ENCODE measurements around the gene MSI2.

Gene MSI2

GRCh38 chr17:57395721-57396321 lies 139.5 kb downstream of the MSI2 start:
- DNase-seq (ENCODE audit: low spot score), result no peak

DNA sequence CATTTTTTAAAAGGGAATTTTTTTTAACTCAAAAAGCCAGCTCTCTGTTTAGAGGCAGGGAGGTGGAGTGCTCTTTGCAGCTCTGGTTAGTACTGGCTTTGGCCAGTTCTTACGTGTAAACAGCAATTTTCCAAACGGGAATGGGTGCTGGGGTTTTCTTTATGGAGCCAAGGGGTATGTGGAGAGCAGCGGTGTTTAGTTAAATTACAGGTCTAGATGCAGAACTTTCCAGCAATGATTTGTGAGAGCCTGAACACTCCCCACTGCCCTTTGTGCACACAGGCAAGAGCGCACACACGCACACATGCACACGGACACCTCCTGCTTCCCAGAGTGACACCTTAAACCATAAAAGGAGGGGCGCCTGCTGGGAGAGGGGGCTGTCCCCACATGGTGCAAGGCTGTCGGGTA lies 140.2 kb downstream of the MSI2 start:
- DNase-seq (ENCODE audit: low spot score), result no peak

- peak; percentile 35 for DNase-seq (ENCODE audit: low spot score)
Observed at GRCh38 chr17:57397402-57397801, 141.1 kb downstream of the MSI2 start.

DNA sequence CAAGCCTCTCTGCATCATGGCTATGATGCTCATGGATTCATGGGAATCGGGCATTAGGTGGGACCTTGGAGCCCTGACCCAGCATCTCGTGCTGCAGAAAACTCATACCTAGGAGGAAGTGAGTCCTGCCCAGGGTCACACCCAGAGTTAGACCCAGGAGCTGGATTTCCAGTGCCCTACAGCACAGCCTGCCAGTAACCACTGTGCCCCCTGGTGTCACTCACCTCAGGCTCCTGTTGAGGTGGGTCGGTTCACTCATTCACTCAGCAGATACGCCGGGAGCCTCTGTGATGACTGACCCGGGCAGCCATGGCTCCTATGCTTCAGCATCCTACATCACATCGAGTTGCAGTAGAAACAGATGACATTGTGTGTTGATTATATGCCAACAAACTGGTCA lies 143.4 kb downstream of the MSI2 start:
- no peak for DNase-seq (ENCODE audit: low spot score)

- no peak for DNase-seq (ENCODE audit: low spot score)
Observed at GRCh38 chr17:57400648-57401047, 144.3 kb downstream of the MSI2 start.

DNA sequence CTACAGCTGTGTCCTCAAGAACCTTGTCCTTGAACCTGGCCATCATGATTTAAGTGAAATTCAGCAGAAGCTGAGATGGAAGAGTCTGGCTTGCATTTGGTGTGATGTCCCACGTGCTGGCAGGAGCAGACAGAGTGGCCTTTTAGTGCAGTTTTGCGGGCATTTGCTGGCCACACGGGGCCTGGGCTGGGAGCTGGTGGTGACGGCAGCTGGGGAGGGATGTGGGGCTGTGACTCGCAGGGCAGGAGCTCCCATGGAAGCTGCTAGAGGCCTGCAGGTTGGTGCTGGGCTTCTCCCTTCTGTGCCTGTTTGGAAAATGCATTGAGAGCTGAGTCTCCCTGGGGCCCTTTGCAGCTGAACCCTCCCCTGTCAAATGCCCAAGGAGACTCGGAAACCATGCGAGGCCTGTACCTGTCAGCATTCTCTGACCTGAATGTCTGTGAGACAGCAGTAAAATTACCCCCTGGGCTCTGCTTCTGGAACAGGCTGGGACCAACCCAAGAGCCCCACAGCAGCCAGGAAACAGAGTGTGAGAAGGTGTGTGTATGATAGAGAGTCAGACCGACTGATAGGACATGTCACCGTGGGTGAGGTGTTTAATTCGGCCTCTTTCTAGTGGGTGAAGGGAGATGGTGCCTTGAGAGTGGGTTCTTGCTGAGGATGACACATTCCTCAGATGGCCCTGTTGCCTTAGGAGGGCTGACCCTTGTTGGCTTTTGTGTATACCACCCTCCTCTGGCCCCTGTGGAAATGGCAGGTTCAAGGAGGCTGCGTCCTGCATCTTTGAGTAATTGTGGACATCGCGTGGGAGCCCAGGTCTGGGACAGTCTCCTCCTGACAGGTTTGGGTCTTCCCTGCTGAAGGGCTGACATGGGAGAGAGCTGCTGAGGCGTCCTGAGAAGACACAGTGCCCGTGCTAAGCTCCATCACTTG lies 145.5 kb downstream of the MSI2 start:
- no peak for DNase-seq (ENCODE audit: low spot score)

DNA sequence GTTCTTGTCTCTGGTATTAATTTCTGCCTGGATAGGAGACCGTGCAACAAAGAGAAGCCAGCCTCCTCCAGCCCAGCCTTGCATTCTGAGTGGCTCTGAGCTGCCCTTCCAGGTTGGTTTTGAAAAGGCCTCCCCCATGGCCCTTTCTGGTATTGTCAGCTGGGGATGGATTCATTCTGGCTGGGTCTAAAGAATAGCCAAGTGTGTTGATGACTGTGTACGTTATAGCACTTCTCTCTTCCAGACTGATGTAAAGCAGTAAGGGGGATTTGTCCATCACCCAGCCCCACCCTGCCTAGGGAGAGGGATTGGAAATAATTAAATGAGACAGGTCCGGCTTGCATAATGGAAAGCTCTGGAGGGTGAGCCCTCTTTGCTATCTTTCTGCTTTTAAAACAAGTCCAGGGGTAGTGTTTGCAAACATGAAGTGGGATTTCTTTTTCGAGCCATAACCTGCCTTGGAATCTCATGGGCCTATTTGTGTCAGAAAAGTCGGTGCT lies 146.4 kb downstream of the MSI2 start:
- no peak for DNase-seq (ENCODE audit: low spot score)

- DNase-seq (ENCODE audit: low spot score), result peak; percentile 94
Observed at GRCh38 chr17:57403236-57403635, 146.9 kb downstream of the MSI2 start.

GRCh38 chr17:57404073-57404472 lies 147.8 kb downstream of the MSI2 start:
- no peak for DNase-seq (ENCODE audit: low spot score)

GRCh38 chr17:57404795-57405490 lies 148.6 kb downstream of the MSI2 start:
- DNase-seq (ENCODE audit: low spot score), result no peak

DNA sequence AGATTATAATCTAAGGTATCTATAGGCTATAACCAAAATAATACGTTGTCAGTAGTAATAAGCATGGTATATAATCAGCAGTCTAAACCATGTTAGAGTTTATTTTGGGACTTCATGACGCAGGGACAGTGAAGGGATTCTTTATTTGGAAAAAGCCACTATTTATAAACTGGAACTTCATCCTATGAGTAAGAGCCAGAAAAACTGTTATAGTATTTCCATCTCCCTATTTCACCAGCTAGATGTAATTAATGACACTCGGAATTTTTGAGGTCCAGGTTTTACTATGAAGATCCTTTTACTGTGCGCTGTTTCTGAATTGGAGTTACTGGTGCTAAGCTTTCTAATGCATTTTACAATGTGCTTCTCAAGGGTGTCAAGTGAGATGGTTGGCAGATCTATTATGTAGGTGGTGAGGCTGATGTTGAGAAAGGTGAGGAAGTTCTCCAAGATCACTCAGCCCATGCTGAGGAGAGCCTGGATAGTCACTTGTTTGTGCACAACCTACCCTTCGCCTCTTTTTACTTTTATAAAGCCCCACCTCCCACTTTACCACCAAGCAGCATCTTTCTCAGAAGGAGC lies 149.3 kb downstream of the MSI2 start:
- DNase-seq (ENCODE audit: low spot score), result peak; percentile 25

- peak; percentile 96 for DNase-seq (ENCODE audit: low spot score)
Observed at GRCh38 chr17:57406131-57406980, 150.0 kb downstream of the MSI2 start.

GRCh38 chr17:57406981-57407286 lies 150.6 kb downstream of the MSI2 start:
- DNase-seq (ENCODE audit: low spot score), result no peak

GRCh38 chr17:57407287-57408070 lies 151.2 kb downstream of the MSI2 start:
- DNase-seq (ENCODE audit: low spot score), result peak; percentile 67

DNA sequence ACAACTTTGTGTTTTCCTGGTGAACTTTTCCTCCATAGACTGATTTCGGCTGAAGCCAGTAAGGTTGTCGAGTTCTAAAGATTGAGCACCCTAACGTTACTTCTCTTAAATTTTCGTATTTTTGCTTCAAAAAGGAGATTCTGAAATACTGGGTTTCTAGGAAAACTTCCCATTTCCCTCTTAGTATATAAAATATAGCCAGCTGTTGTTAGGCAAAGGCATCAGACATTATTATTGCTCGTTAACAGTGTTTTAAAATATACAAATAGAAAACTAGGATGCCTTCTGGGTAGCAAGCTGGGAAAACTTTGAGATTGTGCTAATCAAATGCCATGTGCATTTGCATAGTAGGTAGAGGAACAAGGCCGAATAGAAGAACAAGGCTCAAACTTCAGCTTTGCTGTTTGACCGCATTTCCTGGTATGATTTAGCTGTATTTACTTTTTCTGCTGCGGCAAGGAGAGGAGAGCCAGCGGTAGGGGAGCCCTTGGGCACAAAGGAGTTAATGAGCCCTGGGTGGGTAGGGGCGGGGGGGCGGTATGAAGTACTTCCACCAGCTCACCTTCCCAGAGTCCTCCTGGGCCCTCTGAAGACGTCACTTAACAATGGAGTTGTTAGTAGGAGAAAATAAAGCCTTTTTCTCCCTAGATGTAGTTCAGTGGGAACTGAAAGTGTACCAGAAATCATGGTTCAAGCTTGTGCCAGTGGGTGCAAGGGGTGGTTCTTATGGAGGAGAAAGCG lies 151.9 kb downstream of the MSI2 start:
- peak; percentile 86 for DNase-seq (ENCODE audit: low spot score)

- DNase-seq (ENCODE audit: low spot score), result no peak
Observed at GRCh38 chr17:57410169-57410568, 153.8 kb downstream of the MSI2 start.

DNA sequence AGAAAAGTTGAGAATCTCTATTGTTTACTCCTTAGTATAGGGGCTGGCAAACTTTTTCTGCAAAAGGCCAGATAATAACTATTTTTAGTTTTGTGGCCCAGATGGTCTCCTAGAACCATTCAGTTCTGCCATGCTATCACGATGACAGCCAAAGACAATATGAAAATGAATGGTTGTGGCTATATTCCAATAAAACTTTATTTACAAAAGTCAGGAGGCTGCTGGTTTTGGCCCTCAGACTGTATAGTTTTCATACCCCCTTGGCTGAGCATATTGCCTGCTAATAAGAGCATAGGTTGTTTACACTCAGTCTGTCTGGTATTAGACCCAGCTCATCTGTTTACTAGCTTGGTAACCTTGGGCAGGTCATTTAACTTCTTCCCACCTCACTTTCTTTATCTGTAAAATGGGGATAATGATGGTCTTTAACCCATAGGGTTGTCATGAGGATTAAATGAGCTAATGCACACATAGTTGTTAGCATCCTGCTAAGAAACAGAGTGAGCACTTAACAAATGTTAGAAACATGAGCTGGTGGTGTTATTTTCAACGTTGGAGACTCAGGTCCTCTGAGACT lies 156.3 kb downstream of the MSI2 start:
- no peak for DNase-seq (ENCODE audit: low spot score)

DNA sequence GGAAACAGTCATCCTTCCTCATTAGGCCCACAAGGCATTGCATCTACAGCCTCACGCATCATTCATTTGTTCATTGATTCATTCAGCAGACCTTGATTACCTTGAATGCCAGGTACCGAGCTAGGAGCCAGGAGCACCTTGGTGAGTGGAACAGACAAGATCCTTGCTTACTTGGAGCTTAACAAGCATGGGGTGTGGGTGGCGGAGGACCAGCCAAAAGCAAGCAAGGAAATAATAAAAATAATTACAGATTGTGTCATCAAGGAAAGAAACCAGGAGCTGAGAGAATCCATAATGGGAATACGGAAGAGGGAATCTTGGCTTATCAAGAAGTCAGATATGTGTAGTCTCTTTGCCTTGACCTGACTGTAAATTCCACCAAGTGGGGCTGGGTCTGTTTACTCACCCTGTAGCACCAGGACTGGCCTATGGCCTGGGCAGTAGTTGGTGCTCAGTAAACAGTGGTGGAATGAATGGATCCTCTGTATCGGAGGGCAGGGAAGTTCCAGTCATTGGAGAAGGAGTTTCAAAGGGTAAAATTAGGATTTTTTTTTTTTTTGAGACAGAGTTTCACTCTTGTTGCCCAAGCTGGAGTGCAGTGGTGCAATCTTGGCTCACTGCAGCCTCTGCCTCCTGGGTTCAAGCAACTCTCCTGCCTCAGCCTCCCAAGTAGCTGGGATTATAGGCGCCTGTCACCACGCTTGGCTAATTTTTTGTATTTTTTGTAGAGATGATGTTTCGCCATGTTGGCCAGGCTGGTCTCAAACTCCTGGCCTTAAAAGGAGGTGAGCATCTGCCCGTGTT lies 157.7 kb downstream of the MSI2 start:
- no peak for DNase-seq (ENCODE audit: low spot score)

DNA sequence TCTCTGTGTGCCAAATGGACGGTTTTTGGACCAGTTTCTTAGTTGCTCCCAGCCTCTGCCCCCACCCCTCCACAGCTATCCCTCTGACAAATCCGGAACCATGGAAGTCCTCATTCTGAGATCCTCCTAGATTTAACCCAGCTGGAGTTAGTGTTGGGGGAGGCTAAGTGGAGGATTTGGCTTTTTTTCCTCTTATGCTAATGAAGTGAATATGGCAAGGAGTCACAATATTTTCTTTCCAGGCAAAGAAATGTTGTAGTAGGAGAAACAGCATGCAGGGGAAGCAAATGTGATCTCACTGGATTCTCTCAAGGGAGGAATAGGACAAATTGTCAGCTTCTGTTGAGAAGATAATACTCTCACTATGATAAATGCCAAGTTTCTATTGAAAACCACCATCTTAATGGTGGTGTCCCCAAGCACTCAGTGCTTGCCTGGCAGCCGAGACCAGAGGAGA lies 159.5 kb downstream of the MSI2 start:
- DNase-seq (ENCODE audit: low spot score), result peak; percentile 51
